ENCODE data around the gene PHLDA3.
"Not testable (repeated sequence)": the region's sequence is repeated elsewhere in the genome, so short reads cannot be mapped to it uniquely, and the experiment has no call there.

Gene PHLDA3

GRCh38 chr1:201486187-201486586 is 17.2 kb upstream of the PHLDA3 start:
- DNase-seq (ENCODE audit: low read depth in 2 of 2) = no peak

- DNase-seq (ENCODE audit: low read depth in 2 of 2) = no peak
Observed at GRCh38 chr1:201485184-201485774, 16.3 kb upstream of the PHLDA3 start.

- no peak for DNase-seq (ENCODE audit: low read depth in 2 of 2)
Observed at GRCh38 chr1:201483373-201483949, 14.5 kb upstream of the PHLDA3 start.

- DNase-seq (ENCODE audit: low read depth in 2 of 2) = no peak
Observed at GRCh38 chr1:201482755-201483154, 13.8 kb upstream of the PHLDA3 start.

GRCh38 chr1:201481761-201482493 is 12.9 kb upstream of the PHLDA3 start:
- peak; percentile 66 to 71 for DNase-seq (ENCODE audit: low read depth in 2 of 2)

GRCh38 chr1:201481004-201481380 is 12.0 kb upstream of the PHLDA3 start:
- no peak for DNase-seq (ENCODE audit: low read depth in 2 of 2)

- peak; percentile 40 to 44 for DNase-seq (ENCODE audit: low read depth in 2 of 2)
Observed at GRCh38 chr1:201480231-201481003, 11.4 kb upstream of the PHLDA3 start.

GRCh38 chr1:201479201-201479730 is 10.3 kb upstream of the PHLDA3 start:
- no peak for DNase-seq (ENCODE audit: low read depth in 2 of 2)

GRCh38 chr1:201478666-201479065 is 9.7 kb upstream of the PHLDA3 start:
- DNase-seq (ENCODE audit: low read depth in 2 of 2) = not testable (repeated sequence)

- no peak for DNase-seq (ENCODE audit: low read depth in 2 of 2)
Observed at GRCh38 chr1:201476670-201477344, 7.8 kb upstream of the PHLDA3 start.

- DNase-seq (ENCODE audit: low read depth in 2 of 2) = no peak
Observed at GRCh38 chr1:201475915-201476669, 7.1 kb upstream of the PHLDA3 start.

GRCh38 chr1:201475130-201475529 is 6.1 kb upstream of the PHLDA3 start:
- no peak for DNase-seq (ENCODE audit: low read depth in 2 of 2)

- DNase-seq (ENCODE audit: low read depth in 2 of 2) = no peak
Observed at GRCh38 chr1:201473296-201473695, 4.3 kb upstream of the PHLDA3 start.

GRCh38 chr1:201472321-201472720 is 3.3 kb upstream of the PHLDA3 start:
- DNase-seq (ENCODE audit: low read depth in 2 of 2) = not testable (repeated sequence)

- DNase-seq (ENCODE audit: low read depth in 2 of 2) = no peak
Observed at GRCh38 chr1:201471772-201472171, 2.8 kb upstream of the PHLDA3 start.

- DNase-seq (ENCODE audit: low read depth in 2 of 2) = no peak
Observed at GRCh38 chr1:201470581-201470980, 1.6 kb upstream of the PHLDA3 start.

GRCh38 chr1:201469645-201470074 is 672 bp upstream of the PHLDA3 start:
- DNase-seq (ENCODE audit: low read depth in 2 of 2) = no peak

- DNase-seq (ENCODE audit: low read depth in 2 of 2) = no peak
Observed at GRCh38 chr1:201468501-201468843, 516 bp downstream of the PHLDA3 start.

GRCh38 chr1:201466492-201466891 is 2.5 kb downstream of the PHLDA3 start:
- no peak for DNase-seq (ENCODE audit: low read depth in 2 of 2)

- no peak for DNase-seq (ENCODE audit: low read depth in 2 of 2)
Observed at GRCh38 chr1:201465698-201466290, 3.2 kb downstream of the PHLDA3 start.

Data from stimulated activated CD4-positive, alpha-beta T cell treated with anti-CD3 and anti-CD28 coated beads, Interleukin-15, amount 100 ng/mL, for 48 hours (primary cell).